OCI-LY1 (cell line): ENCODE data around the gene SFTPB.

Experiments used
- H2AFZ ChIP-seq: fragments of 200-600 bp; sonication (generic), shearing (Covaris generic); 2 replicates; pipeline ENCODE4 v1.6.0; 2014; ENCODE audit warnings: antibody characterized with exemption, mild to moderate bottlenecking, low read length
- H3F3A ChIP-seq: fragments of 200-600 bp; sonication (generic), shearing (Covaris generic); 2 replicates; pipeline ENCODE4 v1.6.0; 2014; ENCODE audit warnings: mild to moderate bottlenecking, antibody characterized with exemption, low read length, moderate library complexity; ENCODE audit not compliant: insufficient read depth
- H3K27ac ChIP-seq: fragments of 200-600 bp; sonication (generic); 2 replicates; pipeline ENCODE4 v1.5.1; 2014; ENCODE audit warnings: low read length, mixed run types, mild to moderate bottlenecking, low read depth; ENCODE audit not compliant: poor library complexity, severe bottlenecking
- H3K27me3 ChIP-seq: fragments of 200-600 bp; sonication (generic); 2 replicates; pipeline ENCODE4 v1.6.0; 2014; ENCODE audit warnings: antibody characterized with exemption, mild to moderate bottlenecking, low read length, moderate library complexity; ENCODE audit not compliant: insufficient read depth
- H3K36me3 ChIP-seq: fragments of 200-600 bp; sonication (generic); 2 replicates; pipeline ENCODE4 v1.6.1; 2014; ENCODE audit warnings: mild to moderate bottlenecking, antibody characterized with exemption, low read length, moderate library complexity, mixed read lengths; ENCODE audit not compliant: insufficient read depth
- H3K4me1 ChIP-seq: fragments of 200-600 bp; sonication (generic); 2 replicates; pipeline ENCODE4 v1.5.1; 2014; ENCODE audit warnings: mild to moderate bottlenecking, low read length, moderate library complexity; ENCODE audit not compliant: insufficient read depth, severe bottlenecking
- H3K4me2 ChIP-seq: fragments of 200-600 bp; sonication (generic), shearing (Covaris generic); 2 replicates; pipeline ENCODE4 v1.6.1; 2014; ENCODE audit warnings: low read length
- H3K4me3 ChIP-seq: fragments of 200-600 bp; sonication (generic); 2 replicates; pipeline ENCODE4 v1.5.1; 2014; ENCODE audit warnings: low read length, low read depth, mild to moderate bottlenecking, mixed read lengths; ENCODE audit not compliant: poor library complexity, severe bottlenecking
- H3K79me2 ChIP-seq: fragments of 200-600 bp; shearing (Covaris generic); 2 replicates; pipeline ENCODE4 v1.6.1; 2016; ENCODE audit warnings: mixed run types, low read length, mixed read lengths; ENCODE audit not compliant: insufficient read depth
- H3K9ac ChIP-seq: fragments of 200-600 bp; sonication (generic), shearing (Covaris generic); 2 replicates; pipeline ENCODE4 v1.6.1; 2014; ENCODE audit warnings: mild to moderate bottlenecking, low read length, mixed read lengths
- H3K9me2 ChIP-seq: fragments of 200-600 bp; sonication (generic), shearing (Covaris generic); 2 replicates; pipeline ENCODE4 v1.6.1; 2014; ENCODE audit warnings: low read depth, mild to moderate bottlenecking, low read length, mixed read lengths
- H3K9me3 ChIP-seq: fragments of 200-600 bp; shearing (Covaris generic); 2 replicates; pipeline ENCODE4 v1.6.1; 2014; ENCODE audit warnings: low read length, mixed read lengths
- H4K20me1 ChIP-seq: fragments of 200-600 bp; sonication (generic), shearing (Covaris generic); 2 replicates; pipeline ENCODE4 v1.6.0; 2016; ENCODE audit warnings: mild to moderate bottlenecking, low read length; ENCODE audit not compliant: insufficient read depth
- EZH2 ChIP-seq: fragments of 200-600 bp; sonication (generic), shearing (Covaris generic); IDR thresholded peaks from 2 replicates; pipeline ENCODE4 v1.8.0; 2017; ENCODE audit warnings: borderline replicate concordance, mixed run types, mild to moderate bottlenecking, antibody characterized with exemption, low read length, moderate library complexity, mixed read lengths
- TF ChIP-seq, protein P1 (sequence below): fragments of 200-600 bp; sonication (generic), shearing (Covaris generic); IDR thresholded peaks from 2 replicates; pipeline ENCODE4 v1.5.1; 2017; ENCODE audit warnings: mild to moderate bottlenecking, antibody characterized with exemption, low read length, moderate library complexity, mixed read lengths

SFTPB gene

DNA sequence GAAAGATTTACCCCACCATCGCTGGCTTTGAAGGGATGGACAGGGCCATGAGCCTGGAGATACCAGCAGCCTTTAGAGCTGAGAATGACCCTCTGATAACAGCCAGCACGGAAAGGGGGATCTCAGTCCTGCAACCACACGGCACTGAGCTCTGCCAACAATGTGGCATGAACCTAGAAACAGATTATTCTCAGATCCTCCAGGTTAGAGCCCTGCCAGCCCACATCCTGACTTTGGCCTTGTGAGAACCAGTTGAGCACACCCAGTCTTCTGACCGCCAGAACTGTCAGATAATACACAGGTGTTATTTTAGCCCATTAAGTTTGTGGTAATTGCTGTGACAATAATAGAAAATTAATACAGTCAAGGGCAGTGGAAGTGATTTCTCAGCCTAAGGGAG, 16.8 kb upstream of the SFTPB start:
- no peak overlapping the region for H3K4me2 ChIP-seq

DNA sequence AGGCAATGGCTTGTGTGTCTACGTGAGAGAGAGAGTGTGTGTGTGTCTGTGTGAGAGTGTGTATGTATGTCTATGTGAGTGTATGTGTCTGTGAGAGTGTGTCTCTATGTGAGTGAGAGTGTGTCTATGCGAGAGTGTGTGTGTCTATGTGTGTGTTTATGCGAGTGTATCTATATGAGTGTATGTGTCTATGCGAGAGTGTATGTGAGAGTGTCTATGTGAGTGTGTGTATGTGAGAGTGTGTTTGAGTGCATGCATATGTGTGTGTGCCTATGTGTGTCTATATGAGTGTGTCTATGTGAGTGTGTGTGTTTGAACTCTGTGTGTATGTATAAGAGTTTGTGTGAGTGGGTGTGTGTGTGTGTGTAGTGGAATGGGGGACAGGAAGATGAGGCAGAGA, 16.4 kb upstream of the SFTPB start:
- Histone ChIP-seq H3K36me3 (no peaks in the 10 kb centered on the region), H3K9me3 (no peaks in the 10 kb centered on the region), H3K4me1 (peaks cover under 1% of the 10 kb centered on the region), H2AFZ (no peak overlapping the region), H3K4me2 (no peak overlapping the region), H3K9me2 (no peaks in the 10 kb centered on the region), H3K9ac (no peak overlapping the region), H3K4me3 (no peak overlapping the region), H3K79me2 (no peaks in the 10 kb centered on the region), H3K27me3 (no peaks in the 10 kb centered on the region), H4K20me1 (no peaks in the 10 kb centered on the region), H3K27ac (no peak overlapping the region), H3F3A (no peaks in the 10 kb centered on the region)
- no peak for TF ChIP-seq EZH2
- TF ChIP-seq, protein P1, sequence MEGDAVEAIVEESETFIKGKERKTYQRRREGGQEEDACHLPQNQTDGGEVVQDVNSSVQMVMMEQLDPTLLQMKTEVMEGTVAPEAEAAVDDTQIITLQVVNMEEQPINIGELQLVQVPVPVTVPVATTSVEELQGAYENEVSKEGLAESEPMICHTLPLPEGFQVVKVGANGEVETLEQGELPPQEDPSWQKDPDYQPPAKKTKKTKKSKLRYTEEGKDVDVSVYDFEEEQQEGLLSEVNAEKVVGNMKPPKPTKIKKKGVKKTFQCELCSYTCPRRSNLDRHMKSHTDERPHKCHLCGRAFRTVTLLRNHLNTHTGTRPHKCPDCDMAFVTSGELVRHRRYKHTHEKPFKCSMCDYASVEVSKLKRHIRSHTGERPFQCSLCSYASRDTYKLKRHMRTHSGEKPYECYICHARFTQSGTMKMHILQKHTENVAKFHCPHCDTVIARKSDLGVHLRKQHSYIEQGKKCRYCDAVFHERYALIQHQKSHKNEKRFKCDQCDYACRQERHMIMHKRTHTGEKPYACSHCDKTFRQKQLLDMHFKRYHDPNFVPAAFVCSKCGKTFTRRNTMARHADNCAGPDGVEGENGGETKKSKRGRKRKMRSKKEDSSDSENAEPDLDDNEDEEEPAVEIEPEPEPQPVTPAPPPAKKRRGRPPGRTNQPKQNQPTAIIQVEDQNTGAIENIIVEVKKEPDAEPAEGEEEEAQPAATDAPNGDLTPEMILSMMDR: no peak

More for the DNA sequence above, 16.8 kb upstream of the SFTPB start:
- Histone ChIP-seq H3K9ac (no peak overlapping the region), H3K9me2 (no peaks in the 10 kb centered on the region), H3K9me3 (no peaks in the 10 kb centered on the region), H3K4me3 (no peak overlapping the region), H3K79me2 (no peaks in the 10 kb centered on the region), H3K27me3 (no peaks in the 10 kb centered on the region), H4K20me1 (no peaks in the 10 kb centered on the region), H3K4me1 (no peaks in the 10 kb centered on the region), H3K27ac (no peak overlapping the region), H3K36me3 (no peaks in the 10 kb centered on the region), H2AFZ (no peak overlapping the region), H3F3A (no peaks in the 10 kb centered on the region)
- TF ChIP-seq, protein P1: no peak
- no peak for TF ChIP-seq EZH2

DNA sequence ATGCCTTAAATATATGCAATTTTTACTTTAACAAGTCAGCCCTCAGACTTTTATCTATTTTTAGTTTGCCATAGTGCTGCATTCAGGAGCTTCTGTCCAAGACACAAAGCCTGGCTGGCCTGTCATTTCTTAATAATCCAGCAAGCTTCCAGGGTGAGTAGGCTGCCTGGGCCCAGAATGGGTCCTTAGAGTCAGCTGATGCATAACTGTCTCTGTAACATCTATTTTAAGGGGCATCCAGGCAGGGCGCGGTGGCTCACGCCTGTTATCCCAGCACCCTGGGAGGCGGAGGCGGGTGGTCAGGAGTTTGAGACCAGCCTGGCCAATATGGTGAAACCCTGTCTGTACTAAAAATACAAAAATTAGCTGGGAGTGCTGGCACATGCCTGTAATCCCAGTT, 14.4 kb upstream of the SFTPB start:
- Histone ChIP-seq H3K27me3 (no peaks in the 10 kb centered on the region), H3K4me3 (no peak overlapping the region), H3F3A (no peaks in the 10 kb centered on the region), H3K9me3 (no peaks in the 10 kb centered on the region), H3K9ac (no peak overlapping the region), H3K9me2 (no peaks in the 10 kb centered on the region), H3K36me3 (no peaks in the 10 kb centered on the region), H3K79me2 (no peaks in the 10 kb centered on the region), H2AFZ (no peak overlapping the region), H3K4me2 (no peak overlapping the region), H3K4me1 (peaks cover 3% of the 10 kb centered on the region), H4K20me1 (no peaks in the 10 kb centered on the region), H3K27ac (no peak overlapping the region)
- TF ChIP-seq EZH2: no peak
- TF ChIP-seq, protein P1: no peak
